Common myeloid progenitor, CD34-positive (primary cell): ENCODE data around the gene CCDC102A.
A peak's percentile ranks its signal among the peaks of the same experiment; 100 is the strongest.

Source experiments
- CTCF ChIA-PET: fragments of 350-600 bp; sonication (Branson Sonifier 250); formaldehyde crosslinking; loops from one replicate; lab custom pipeline; 2021; ENCODE audit warnings: antibody characterized with exemption; lab: Charles Lee
- POLR2A ChIA-PET: fragments of 350-600 bp; sonication (Branson Sonifier 250); formaldehyde crosslinking; loops from one replicate; lab custom pipeline; 2021; ENCODE audit warnings: antibody characterized with exemption; lab: Charles Lee
- DNase-seq, 3 donors: peaks; one replicate each; pipeline versions ENCODE4 v3.0.0 to v3.0.0-alpha.2; 2013
- H3K27ac ChIP-seq, 2 experiments: 1 replicate in 1 of 2; 2 replicates in 1 of 2; pipeline ENCODE4 v1.7.0; 2013; ENCODE audit warnings: inconsistent platforms in 2 of 2, low read length in 2 of 2, mild to moderate bottlenecking in 2 of 2, low read depth in 1 of 2, moderate library complexity in 1 of 2; ENCODE audit not compliant: severe bottlenecking in 2 of 2, insufficient read depth in 1 of 2, poor library complexity in 1 of 2
- H3K27me3 ChIP-seq, 5 experiments: replicated peaks in 2 of 5; 1 replicate in 3 of 5; 2 replicates in 2 of 5; pipeline versions ENCODE4 v1.6.1 to v1.7.0; 2013; ENCODE audit warnings: low read length in 4 of 5, mild to moderate bottlenecking in 2 of 5, moderate library complexity in 2 of 5, inconsistent platforms in 1 of 5; ENCODE audit not compliant: insufficient read depth in 5 of 5, control insufficient read depth in 4 of 5
- H3K36me3 ChIP-seq, 4 experiments: 1 replicate in 2 of 4; 2 replicates in 2 of 4; pipeline versions ENCODE4 v1.6.1 to v1.7.0; 2013; ENCODE audit warnings: low read length in 3 of 4, control low read depth in 1 of 4, mild to moderate bottlenecking in 1 of 4; ENCODE audit not compliant: control insufficient read depth in 4 of 4, insufficient read depth in 4 of 4
- H3K4me1 ChIP-seq, 4 experiments: 1 replicate in 3 of 4; 2 replicates in 1 of 4; pipeline versions ENCODE4 v1.6.1 to v1.7.1; 2013; ENCODE audit warnings: low read length in 3 of 4, mild to moderate bottlenecking in 3 of 4, control low read depth in 1 of 4, inconsistent platforms in 1 of 4, moderate library complexity in 1 of 4; ENCODE audit not compliant: control insufficient read depth in 4 of 4, insufficient read depth in 4 of 4; ENCODE audit errors: control extremely low read depth in 1 of 4
- H3K4me3 ChIP-seq, 7 experiments: 1 replicate in 4 of 7; 2 replicates in 3 of 7; pipeline versions ENCODE4 v1.5.1 to v1.7.0; 2013; ENCODE audit warnings: mild to moderate bottlenecking in 7 of 7, low read length in 6 of 7, moderate library complexity in 6 of 7, inconsistent platforms in 2 of 7, low read depth in 2 of 7, control low read depth in 1 of 7; ENCODE audit not compliant: insufficient read depth in 4 of 7, control insufficient read depth in 1 of 7; ENCODE audit errors: extremely low read depth in 1 of 7
- H3K9me3 ChIP-seq, 5 experiments: 1 replicate in 4 of 5; 2 replicates in 1 of 5; pipeline versions ENCODE4 v1.6.1 to v1.7.1; 2013; ENCODE audit warnings: low read length in 4 of 5, mild to moderate bottlenecking in 2 of 5, inconsistent platforms in 1 of 5, low read depth in 1 of 5, moderate library complexity in 1 of 5; ENCODE audit not compliant: control insufficient read depth in 4 of 5, insufficient read depth in 2 of 5; ENCODE audit errors: control extremely low read depth in 1 of 5
- WGBS: methylation state at CpG from one replicate; pipeline ENCODE4 v1.1.5; 2013; ENCODE audit not compliant: insufficient coverage; 5-methylcytosine and 5-hydroxymethylcytosine counted together

CCDC102A gene

DNA sequence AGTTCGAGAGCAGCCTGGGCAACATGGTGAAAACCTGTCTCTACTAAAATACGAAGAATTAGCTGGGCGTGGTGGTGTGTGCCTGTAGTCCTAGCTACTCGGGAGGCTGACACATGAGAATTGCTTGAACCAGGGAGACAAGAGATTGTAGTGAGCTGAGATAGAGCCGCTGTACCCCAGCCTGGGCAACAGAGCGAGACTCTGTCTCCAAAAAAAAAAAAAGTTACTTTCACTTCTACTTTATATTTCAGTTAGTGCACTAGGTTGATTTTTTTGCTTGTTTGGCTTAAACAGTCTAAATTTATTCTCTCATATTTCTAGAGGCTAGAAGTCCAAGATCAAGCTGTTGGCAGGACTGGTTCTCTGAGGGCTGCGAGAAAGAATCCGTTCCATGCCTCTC is 13.4 kb downstream of the CCDC102A start:
- peaks cover 3 to 26% (median 6%) of the 10 kb centered on the region in 4 experiments for H3K36me3 ChIP-seq
- WGBS, result 97% methylated on average over 6 of the region's 8 CpGs
- CTCF ChIA-PET, result interaction anchor here (0.7 to 7.8 kb wide), 10 partner anchors 8 to 123 kb away, joined by 3 to 134 read pairs (median 6); partner anchors contain the start of gene POLR2C
- H3K27me3 ChIP-seq, result no peaks in the 10 kb centered on the region
- no peak for DNase-seq
- POLR2A ChIA-PET, result interaction anchor here (0.6 kb wide), 1 partner anchor 37 kb away, joined by 3 read pairs; the partner anchor contains the start of gene DOK4
- peaks cover 0 to 21% (median 15%) of the 10 kb centered on the region in 4 experiments for H3K4me1 ChIP-seq
- H3K9me3 ChIP-seq, result no peaks in the 10 kb centered on the region
- H3K27ac ChIP-seq, result no peak overlapping the region
- no peak overlapping the region for H3K4me3 ChIP-seq

DNA sequence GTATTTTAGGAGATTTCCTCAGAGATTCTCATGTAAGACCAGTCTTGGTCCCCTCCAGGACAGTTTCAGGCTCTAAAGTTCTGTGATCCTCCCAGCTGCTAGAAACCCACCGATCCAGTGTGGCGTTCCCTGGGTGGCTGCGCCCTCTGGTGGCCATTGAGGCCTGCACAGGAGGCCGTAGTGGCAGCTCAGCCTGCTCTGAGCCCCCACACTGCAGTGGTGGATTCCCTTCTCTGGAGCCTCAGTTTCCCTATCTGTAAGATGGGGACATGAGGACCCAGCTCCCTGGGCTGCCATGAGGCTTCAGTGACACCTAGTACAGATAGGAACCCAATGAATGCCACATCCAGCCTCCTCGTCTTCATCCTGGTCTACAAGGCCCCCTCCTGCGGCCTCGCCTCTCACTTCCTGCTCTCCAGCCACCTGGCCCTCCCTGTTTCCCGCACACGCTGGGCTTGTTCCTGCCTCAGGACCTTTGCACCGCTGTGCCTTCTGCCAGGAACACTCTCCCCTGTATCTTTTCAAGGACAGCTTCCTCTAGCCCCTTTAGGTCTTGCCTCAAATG is 16.5 kb downstream of the CCDC102A start:
- H3K4me1 ChIP-seq, result peaks cover 0 to 9% (median 7%) of the 10 kb centered on the region in 4 experiments
- ChIA-PET CTCF (interaction anchor here (0.6 to 7.8 kb wide), 30 partner anchors 8 to 218 kb away, joined by 3 to 134 read pairs (median 7); partner anchors contain the start of genes ADGRG5, CIAPIN1, COQ9 and DOK4), POLR2A (interaction anchor here (0.7 to 1.8 kb wide), 2 partner anchors 22 to 57 kb away, joined by 3 to 6 read pairs; partner anchors contain the start of genes ADGRG5 and POLR2C)
- peaks cover 3 to 47% (median 10%) of the 10 kb centered on the region in 4 experiments for H3K36me3 ChIP-seq
- no peaks in the 10 kb centered on the region for H3K9me3 ChIP-seq
- H3K27ac ChIP-seq, result no peak overlapping the region
- no peaks in the 10 kb centered on the region for H3K27me3 ChIP-seq
- peak; percentile 72 to 85 (median 83) for DNase-seq
- no peak overlapping the region for H3K4me3 ChIP-seq
- WGBS, result 30% methylated on average over 10 of the region's 10 CpGs

DNA sequence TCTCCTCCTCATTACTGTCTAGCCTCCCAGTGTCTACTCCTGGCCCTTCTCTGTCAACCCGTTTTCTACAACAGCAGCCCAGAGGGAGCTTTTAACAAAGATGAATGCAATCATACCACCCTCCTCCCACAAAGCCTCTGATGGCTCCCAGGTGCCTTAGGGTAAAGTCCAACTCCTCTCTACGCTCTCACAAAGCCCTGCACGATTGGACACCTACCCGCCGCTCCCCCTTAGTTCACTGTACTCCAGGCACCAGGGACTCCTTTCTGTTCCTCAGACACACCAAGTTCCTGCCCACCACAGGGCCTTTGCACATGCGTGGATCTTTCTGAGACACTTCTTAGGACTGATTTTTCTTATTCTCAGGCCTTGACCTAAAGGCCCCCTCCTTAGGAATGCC is 17.4 kb downstream of the CCDC102A start:
- Histone ChIP-seq H3K27ac (no peak overlapping the region), H3K27me3 (no peaks in the 10 kb centered on the region), H3K9me3 (no peaks in the 10 kb centered on the region), H3K36me3 (peaks cover 7 to 55% (median 11%) of the 10 kb centered on the region in 4 experiments), H3K4me1 (peaks cover 0 to 9% (median 7%) of the 10 kb centered on the region in 4 experiments), H3K4me3 (no peak overlapping the region)
- 97% methylated on average over 6 of the region's 6 CpGs for WGBS
- DNase-seq, result no peak
- POLR2A ChIA-PET, result no interaction called here
- CTCF ChIA-PET, result interaction anchor here (1.3 to 7.8 kb wide), 19 partner anchors 8 to 217 kb away, joined by 4 to 134 read pairs (median 11); partner anchors contain the start of genes ADGRG5, CIAPIN1, COQ9 and DOK4

DNA sequence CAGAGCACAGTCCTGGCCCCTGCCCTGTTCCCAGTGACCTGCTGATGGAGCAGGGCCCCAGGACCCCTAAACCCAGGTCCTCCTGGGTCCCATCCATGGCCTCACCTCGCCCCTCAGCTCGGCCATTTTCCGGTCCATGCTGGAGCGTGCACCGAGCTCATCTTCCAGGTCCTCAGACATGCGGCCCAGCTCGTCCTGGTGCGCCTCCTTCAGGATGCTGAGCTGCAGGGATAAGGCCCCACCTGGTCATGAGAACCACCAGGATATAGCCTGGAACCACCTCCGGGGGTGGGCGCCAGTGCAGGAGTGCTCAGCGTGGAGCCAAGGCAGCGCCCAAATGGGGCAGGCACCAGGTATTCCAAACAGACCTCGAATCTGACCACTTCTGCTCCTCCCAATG is 17.9 kb downstream of the CCDC102A start:
- no peak overlapping the region for H3K4me3 ChIP-seq
- H3K9me3 ChIP-seq, result no peaks in the 10 kb centered on the region
- H3K27ac ChIP-seq, result no peak overlapping the region
- DNase-seq, result no peak
- ChIA-PET CTCF (interaction anchor here (0.7 to 7.8 kb wide), 22 partner anchors 8 to 217 kb away, joined by 3 to 134 read pairs (median 9); partner anchors contain the start of genes ADGRG5, CIAPIN1, COQ9 and DOK4), POLR2A (no interaction called here)
- H3K4me1 ChIP-seq, result peaks cover 0 to 9% (median 7%) of the 10 kb centered on the region in 4 experiments
- 95% methylated on average over 13 of the region's 13 CpGs for WGBS
- H3K27me3 ChIP-seq, result no peaks in the 10 kb centered on the region
- peaks cover 7 to 59% (median 15%) of the 10 kb centered on the region in 4 experiments for H3K36me3 ChIP-seq

DNA sequence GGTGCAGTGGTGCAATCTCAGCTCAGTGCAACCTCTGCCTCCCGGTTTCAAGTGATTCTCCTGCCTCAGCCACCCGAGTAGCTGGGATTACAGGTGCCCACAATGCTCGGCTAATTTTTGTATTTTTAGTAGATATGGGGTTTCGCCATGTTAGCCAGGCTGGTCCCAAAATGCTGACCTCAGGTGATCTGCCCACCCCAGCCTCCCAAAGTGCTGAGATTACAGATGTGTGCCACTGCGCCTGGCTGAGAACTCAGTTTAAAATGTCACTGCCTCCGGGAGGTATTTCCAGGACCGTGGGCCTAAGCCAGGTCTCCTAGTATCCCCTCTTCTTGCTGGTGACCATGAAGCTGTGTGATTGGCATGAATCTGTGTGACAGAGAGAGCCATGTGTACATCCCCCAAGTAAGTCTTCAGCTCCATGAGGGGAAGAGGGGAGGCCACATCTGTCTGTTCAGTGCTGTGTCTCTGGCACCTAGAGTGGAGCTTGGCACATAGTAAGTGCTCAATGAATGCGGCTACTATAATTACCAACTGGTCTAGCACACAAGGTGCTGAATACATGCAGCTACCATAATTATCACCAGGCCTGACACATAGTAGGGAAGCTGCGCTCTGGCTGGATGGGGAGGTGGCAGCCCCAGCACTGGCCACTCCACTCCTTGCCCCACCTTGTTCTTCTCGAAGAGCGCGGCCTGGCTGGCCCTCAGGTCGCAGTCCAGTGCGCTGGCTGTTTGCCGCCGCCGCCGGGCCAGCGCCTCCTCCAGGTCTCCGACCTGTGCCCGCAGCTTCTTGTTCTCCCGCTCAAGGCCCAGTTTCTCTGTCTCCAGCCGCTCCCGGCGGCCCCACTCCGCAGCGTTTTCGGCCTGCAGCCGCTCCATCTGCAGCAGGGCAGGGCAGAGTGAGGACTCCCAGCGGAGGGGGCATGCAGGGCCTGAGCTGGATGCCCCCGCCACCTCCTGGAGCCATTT is 18.7 kb downstream of the CCDC102A start:
- WGBS, result 96% methylated on average over 27 of the region's 31 CpGs
- no peak overlapping the region for H3K4me3 ChIP-seq
- H3K4me1 ChIP-seq, result peaks cover 0 to 9% (median 7%) of the 10 kb centered on the region in 4 experiments
- ChIA-PET POLR2A (no interaction called here), CTCF (interaction anchor here (0.7 to 7.8 kb wide), 21 partner anchors 8 to 216 kb away, joined by 3 to 134 read pairs (median 7); partner anchors contain the start of genes CIAPIN1, COQ9, DOK4 and POLR2C)
- no peak for DNase-seq
- no peaks in the 10 kb centered on the region for H3K9me3 ChIP-seq
- H3K27me3 ChIP-seq, result no peaks in the 10 kb centered on the region
- H3K27ac ChIP-seq, result no peak overlapping the region
- H3K36me3 ChIP-seq, result peaks cover 7 to 63% (median 19%) of the 10 kb centered on the region in 4 experiments

DNA sequence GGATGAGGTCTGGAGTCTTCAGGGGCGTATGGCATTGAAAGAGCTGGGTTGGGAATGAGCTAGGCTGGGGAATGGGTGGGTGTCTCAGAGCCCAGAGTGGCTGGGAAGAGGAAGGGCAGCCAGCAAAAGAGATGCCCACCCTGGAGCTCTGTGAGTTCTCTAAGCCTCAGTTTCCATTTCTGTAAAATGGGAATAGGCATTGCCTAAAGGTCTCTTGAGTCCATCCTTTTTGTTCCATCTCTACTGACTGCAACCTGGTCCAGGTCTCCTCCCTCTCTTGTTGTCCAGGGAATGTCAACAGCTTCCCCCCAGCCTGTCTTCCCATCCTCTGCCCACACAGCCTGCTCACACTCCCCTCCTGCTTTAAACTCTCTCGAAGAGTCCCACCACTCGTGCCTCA is 19.6 kb downstream of the CCDC102A start:
- DNase-seq, result no peak
- CTCF ChIA-PET, result interaction anchor here (0.7 to 7.8 kb wide), 8 partner anchors 9 to 77 kb away, joined by 3 to 134 read pairs (median 8); partner anchors contain the start of gene POLR2C
- no peaks in the 10 kb centered on the region for H3K27me3 ChIP-seq
- H3K36me3 ChIP-seq, result peaks cover 8 to 67% (median 20%) of the 10 kb centered on the region in 4 experiments
- no peak overlapping the region for H3K4me3 ChIP-seq
- POLR2A ChIA-PET, result interaction anchor here (0.9 kb wide), 1 partner anchor 14 kb away, joined by 3 read pairs; no protein-coding TSS in a partner anchor
- no peak overlapping the region for H3K27ac ChIP-seq
- peaks cover 0 to 9% (median 7%) of the 10 kb centered on the region in 4 experiments for H3K4me1 ChIP-seq
- no peaks in the 10 kb centered on the region for H3K9me3 ChIP-seq
- 96% methylated on average over 3 of the region's 3 CpGs for WGBS
